NCI-H1417 (cell line): Measurements from ENCODE around the gene HOXD12.

Experiments
- DNase-seq, 3 experiments: peaks; one replicate each; lab custom pipeline; 2025; lab: John Stamatoyannopoulos, UW

HOXD12 gene

GRCh38 chr2:176080540-176081375 lies 18.8 kb upstream of the HOXD12 start:
- DNase-seq = no peak

- no peak for DNase-seq
These were observed 18.2 kb upstream of the HOXD12 start for GRCh38 chr2:176081376-176081836.

- no peak for DNase-seq
These were observed 17.6 kb upstream of the HOXD12 start for GRCh38 chr2:176081837-176082524.

GRCh38 chr2:176082525-176082823 lies 17.1 kb upstream of the HOXD12 start:
- DNase-seq = no peak

GRCh38 chr2:176082824-176083751 lies 16.5 kb upstream of the HOXD12 start:
- DNase-seq = no peak

GRCh38 chr2:176083796-176084261 lies 15.8 kb upstream of the HOXD12 start, which contains the start of gene EVX2:
EVX2 (minus strand) TSS chr2:176083962; CDS start chr2:176083776, 186 bp downstream.
- no peak for DNase-seq

GRCh38 chr2:176084611-176085119 lies 14.9 kb upstream of the HOXD12 start:
- DNase-seq = no peak

GRCh38 chr2:176085120-176085788 lies 14.3 kb upstream of the HOXD12 start:
- no peak for DNase-seq

GRCh38 chr2:176085861-176086771 lies 13.5 kb upstream of the HOXD12 start:
- DNase-seq = peak; percentile 23 to 60 (median 29)

GRCh38 chr2:176087330-176088047 lies 12.1 kb upstream of the HOXD12 start:
- no peak for DNase-seq

GRCh38 chr2:176088048-176088936 lies 11.3 kb upstream of the HOXD12 start:
- DNase-seq = peak; percentile 18 to 79 (median 64)

GRCh38 chr2:176088937-176089842 lies 10.4 kb upstream of the HOXD12 start:
- DNase-seq = no peak

GRCh38 chr2:176089843-176090395 lies 9.7 kb upstream of the HOXD12 start:
- DNase-seq = no peak

- no peak for DNase-seq
These were observed 8.7 kb upstream of the HOXD12 start for GRCh38 chr2:176090862-176091261.

GRCh38 chr2:176091329-176092258 lies 8.0 kb upstream of the HOXD12 start:
- no peak for DNase-seq
